Measurements from ENCODE around the gene WDCP. TPM values are rescaled to one million over a fixed set of nuclear protein-coding genes. Genes with fewer than 3 reads are reported as not detected.
"Not testable (repeated sequence)": the region's sequence is repeated elsewhere in the genome, so short reads cannot be mapped to it uniquely, and the experiment has no call there.

The WDCP gene
- total RNA-seq, 1 experiment from 2014 or later = 19.9 TPM

DNA sequence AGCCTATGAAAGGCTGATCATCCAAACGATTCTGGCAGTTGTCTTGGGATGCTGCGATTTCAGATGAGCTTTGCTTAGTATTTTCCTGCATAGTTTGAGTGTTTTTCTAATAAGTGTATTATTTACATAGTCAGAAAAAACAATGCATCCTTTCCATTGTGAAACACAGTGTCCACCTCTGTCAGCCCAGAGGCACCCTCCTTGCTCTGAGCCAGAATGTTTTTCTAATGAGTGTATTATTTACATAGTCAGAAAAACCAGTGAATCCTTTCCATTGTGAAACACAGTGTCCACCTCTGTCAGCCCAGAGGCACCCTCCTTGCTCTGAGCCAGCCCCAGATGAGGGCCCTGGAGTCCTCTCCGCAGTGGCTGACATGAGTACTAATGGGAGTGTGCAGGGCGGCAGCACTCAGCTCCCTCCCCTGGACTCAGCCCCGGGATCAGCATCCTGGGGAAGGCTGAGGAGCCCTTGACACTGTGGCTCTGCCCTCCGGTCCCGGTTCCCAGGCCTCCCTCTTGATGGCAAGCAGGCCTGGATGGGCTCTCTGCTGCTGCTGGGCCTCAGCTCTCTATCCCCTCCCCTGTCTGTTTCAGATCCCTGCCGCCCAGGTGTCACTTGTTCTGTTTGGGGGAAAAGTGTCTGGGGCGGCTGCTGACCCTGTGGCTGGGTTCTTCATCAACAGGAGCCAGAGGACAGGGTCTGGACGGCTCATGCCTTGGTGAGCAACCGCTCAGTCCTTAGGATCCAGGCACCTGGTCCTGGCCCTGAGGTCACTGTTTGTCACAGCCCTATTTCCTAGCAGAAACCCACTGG, 31.4 kb downstream of the WDCP start:
- RAD21 ChIA-PET (ENCODE audit: low non-redundant PET in 1 of 2, low total read pairs in 2 of 2, uncharacterized antibody in 2 of 2, unreplicated experiment in 2 of 2) = no interaction called here
- intact Hi-C loops (cut with micrococcal nuclease) = no loop called here
- DNase-seq (ENCODE audit: low read depth, low spot score) = no peak
- no peak for TF ChIP-seq EZH2phosphoT487 (IDR thresholded peaks at IDR 0.05; ENCODE audit: borderline replicate concordance)
- TF ChIP-seq JUND (IDR thresholded peaks at IDR 0.05) = 0 out of 2 replicates have a peak, but pooled peaks have one; percentile 33
- no peaks in the 10 kb centered on the region for H3K27me3 ChIP-seq (ENCODE audit: insufficient read depth, low read length)
- H3K9me2 ChIP-seq (ENCODE audit: insufficient read depth) = no peaks in the 10 kb centered on the region
- H3K36me3 ChIP-seq (ENCODE audit: control insufficient read depth in 1 of 2, insufficient read depth in 2 of 2, low read length in 2 of 2) = no peaks in the 10 kb centered on the region
- CTCF ChIA-PET = no interaction called here
- peaks cover 10 to 20% of the 10 kb centered on the region in 2 experiments for H3K4me1 ChIP-seq (ENCODE audit: control insufficient read depth in 1 of 2, insufficient read depth in 2 of 2, low read length in 2 of 2)
- H3K9me3 ChIP-seq (ENCODE audit: control insufficient read depth in 1 of 2, insufficient read depth in 1 of 2, low read depth in 1 of 2, low read length in 2 of 2) = no peaks in the 10 kb centered on the region
- ATAC-seq = peak; percentile 65
- no TSS peak for BruUV-seq (replicated peaks)
- POLR2A ChIA-PET = no interaction called here
- H3K4me3 ChIP-seq (replicated peaks in 1 of 2; ENCODE audit: low read depth in 1 of 2, low read length in 2 of 2) = no peak overlapping the region
- H2AFZ ChIP-seq (ENCODE audit: low read depth, low read length, poor library complexity, severe bottlenecking) = no peak overlapping the region
- H3K27ac ChIP-seq (ENCODE audit: low read depth, low read length) = no peak overlapping the region; the same call in none of the 2 replicates
- peak overlapping the region; percentile 22 for H3K4me2 ChIP-seq (ENCODE audit: low read length)
- H4K20me1 ChIP-seq (ENCODE audit: insufficient read depth) = no peaks in the 10 kb centered on the region
- no peak overlapping the region for H3K9ac ChIP-seq (ENCODE audit: low read length)
- H3K79me2 ChIP-seq (ENCODE audit: insufficient read depth, low read length) = no peaks in the 10 kb centered on the region

DNA sequence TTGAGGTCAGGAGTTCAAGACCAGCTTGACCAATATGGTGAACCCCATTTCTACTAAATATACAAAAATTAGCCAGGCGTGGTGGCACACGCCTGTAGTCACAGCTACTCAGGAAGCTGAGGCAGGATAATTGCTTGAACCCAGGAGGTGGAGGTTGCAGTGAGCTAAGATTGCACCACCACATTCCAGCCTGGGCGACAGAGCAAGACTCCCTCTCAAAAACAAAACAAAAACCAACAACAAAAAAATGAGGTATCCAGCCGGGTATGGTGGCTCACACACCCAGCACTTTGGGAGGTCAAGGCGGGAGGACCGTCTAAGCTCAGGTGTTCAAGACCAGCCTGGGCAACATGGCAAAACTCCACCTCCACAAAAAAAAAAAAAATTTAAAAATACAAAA, 32.3 kb downstream of the WDCP start:
- H3K9me2 ChIP-seq (ENCODE audit: insufficient read depth); H3K9ac ChIP-seq (ENCODE audit: low read length); CTCF ChIA-PET; RAD21 ChIA-PET (ENCODE audit: low non-redundant PET in 1 of 2, low total read pairs in 2 of 2, uncharacterized antibody in 2 of 2, unreplicated experiment in 2 of 2); POLR2A ChIA-PET; H3K4me3 ChIP-seq (replicated peaks in 1 of 2; ENCODE audit: low read depth in 1 of 2, low read length in 2 of 2); DNase-seq (ENCODE audit: low read depth, low spot score); BruUV-seq (replicated peaks); H3K27me3 ChIP-seq (ENCODE audit: insufficient read depth, low read length); H3K27ac ChIP-seq (ENCODE audit: low read depth, low read length); H3K36me3 ChIP-seq (ENCODE audit: control insufficient read depth in 1 of 2, insufficient read depth in 2 of 2, low read length in 2 of 2); intact Hi-C loops (cut with micrococcal nuclease); H4K20me1 ChIP-seq (ENCODE audit: insufficient read depth); H3K79me2 ChIP-seq (ENCODE audit: insufficient read depth, low read length); ATAC-seq; H3K4me2 ChIP-seq (ENCODE audit: low read length); H2AFZ ChIP-seq (ENCODE audit: low read depth, low read length, poor library complexity, severe bottlenecking); H3K9me3 ChIP-seq (ENCODE audit: control insufficient read depth in 1 of 2, insufficient read depth in 1 of 2, low read depth in 1 of 2, low read length in 2 of 2): not testable (repeated sequence)
- H3K4me1 ChIP-seq (ENCODE audit: control insufficient read depth in 1 of 2, insufficient read depth in 2 of 2, low read length in 2 of 2) = peaks cover 10 to 20% of the 10 kb centered on the region in 2 experiments

Measured in HCT116 (cell line).